MM.1S (cell line): ENCODE results near the gene MAP2K2.

Source experiments
- DNase-seq: peaks from one replicate; pipeline ENCODE4 v3.0.0-alpha.2; 2015
- H2AFZ ChIP-seq: fragments of 300-600 bp; sonication (generic); 2 replicates; pipeline ENCODE4 v1.6.0; 2016; ENCODE audit warnings: antibody characterized with exemption, low read length
- H3F3A ChIP-seq: fragments of 300-600 bp; sonication (generic); 2 replicates; pipeline ENCODE4 v1.6.1; 2016; ENCODE audit warnings: mild to moderate bottlenecking, antibody characterized with exemption, low read length, moderate library complexity, mixed read lengths; ENCODE audit not compliant: insufficient read depth
- H3K27ac ChIP-seq: fragments of 300-600 bp; sonication (generic); 2 replicates; pipeline ENCODE4 v1.5.1; 2016; ENCODE audit warnings: mild to moderate bottlenecking, low read length
- H3K27me3 ChIP-seq: fragments of 300-600 bp; sonication (generic); replicated peaks from 2 replicates; pipeline ENCODE4 v1.6.0; 2016; ENCODE audit warnings: low read length; ENCODE audit not compliant: insufficient read depth
- H3K36me3 ChIP-seq: fragments of 300-600 bp; sonication (generic); replicated peaks from 2 replicates; pipeline ENCODE4 v1.6.1; 2016; ENCODE audit warnings: mild to moderate bottlenecking, low read length, mixed read lengths; ENCODE audit not compliant: insufficient read depth
- H3K4me1 ChIP-seq: fragments of 300-600 bp; sonication (generic); 2 replicates; pipeline ENCODE4 v1.6.1; 2016; ENCODE audit warnings: low read length, mixed read lengths
- H3K4me2 ChIP-seq: fragments of 300-600 bp; sonication (generic); 2 replicates; pipeline ENCODE4 v1.6.0; 2016; ENCODE audit warnings: low read depth, low read length
- H3K4me3 ChIP-seq: fragments of 300-600 bp; sonication (generic); 2 replicates; pipeline ENCODE4 v1.5.1; 2016; ENCODE audit warnings: low read length, mixed read lengths
- H3K79me2 ChIP-seq: fragments of 300-600 bp; sonication (generic); 2 replicates; pipeline ENCODE4 v1.6.1; 2016; ENCODE audit warnings: mixed run types, low read length, mixed read lengths
- H3K9ac ChIP-seq: fragments of 300-600 bp; sonication (generic); 2 replicates; pipeline ENCODE4 v1.6.1; 2016; ENCODE audit warnings: low read length, mixed read lengths
- H3K9me2 ChIP-seq: fragments of 300-600 bp; sonication (generic); replicated peaks from 2 replicates; pipeline ENCODE4 v1.6.1; 2016; ENCODE audit warnings: mild to moderate bottlenecking, low read length, mixed read lengths; ENCODE audit not compliant: insufficient read depth
- H3K9me3 ChIP-seq: fragments of 300-600 bp; sonication (generic); replicated peaks from 2 replicates; pipeline ENCODE4 v1.6.1; 2016; ENCODE audit warnings: mild to moderate bottlenecking, low read length, mixed read lengths; ENCODE audit not compliant: insufficient read depth
- H4K20me1 ChIP-seq: fragments of 300-600 bp; sonication (generic); 2 replicates; pipeline ENCODE4 v1.6.1; 2016; ENCODE audit warnings: mild to moderate bottlenecking, low read length, moderate library complexity, mixed read lengths; ENCODE audit not compliant: insufficient read depth
- EZH2 ChIP-seq: fragments of 300-600 bp; sonication (generic); optimal IDR thresholded peaks from 2 replicates; pipeline ENCODE3; 2017; ENCODE audit warnings: low read depth, mild to moderate bottlenecking, antibody characterized with exemption, low read length, mixed read lengths
- EZH2phosphoT487 ChIP-seq: fragments of 300-600 bp; sonication (generic); IDR thresholded peaks from 2 replicates; pipeline ENCODE4 v1.6.1; 2018; ENCODE audit warnings: antibody characterized with exemption, low read length
- TF ChIP-seq, protein P1 (sequence below): fragments of 300-600 bp; sonication (generic); IDR thresholded peaks from 2 replicates; pipeline ENCODE4 v1.5.1; 2016; ENCODE audit warnings: antibody characterized with exemption, low read length, mixed read lengths

Gene MAP2K2

DNA sequence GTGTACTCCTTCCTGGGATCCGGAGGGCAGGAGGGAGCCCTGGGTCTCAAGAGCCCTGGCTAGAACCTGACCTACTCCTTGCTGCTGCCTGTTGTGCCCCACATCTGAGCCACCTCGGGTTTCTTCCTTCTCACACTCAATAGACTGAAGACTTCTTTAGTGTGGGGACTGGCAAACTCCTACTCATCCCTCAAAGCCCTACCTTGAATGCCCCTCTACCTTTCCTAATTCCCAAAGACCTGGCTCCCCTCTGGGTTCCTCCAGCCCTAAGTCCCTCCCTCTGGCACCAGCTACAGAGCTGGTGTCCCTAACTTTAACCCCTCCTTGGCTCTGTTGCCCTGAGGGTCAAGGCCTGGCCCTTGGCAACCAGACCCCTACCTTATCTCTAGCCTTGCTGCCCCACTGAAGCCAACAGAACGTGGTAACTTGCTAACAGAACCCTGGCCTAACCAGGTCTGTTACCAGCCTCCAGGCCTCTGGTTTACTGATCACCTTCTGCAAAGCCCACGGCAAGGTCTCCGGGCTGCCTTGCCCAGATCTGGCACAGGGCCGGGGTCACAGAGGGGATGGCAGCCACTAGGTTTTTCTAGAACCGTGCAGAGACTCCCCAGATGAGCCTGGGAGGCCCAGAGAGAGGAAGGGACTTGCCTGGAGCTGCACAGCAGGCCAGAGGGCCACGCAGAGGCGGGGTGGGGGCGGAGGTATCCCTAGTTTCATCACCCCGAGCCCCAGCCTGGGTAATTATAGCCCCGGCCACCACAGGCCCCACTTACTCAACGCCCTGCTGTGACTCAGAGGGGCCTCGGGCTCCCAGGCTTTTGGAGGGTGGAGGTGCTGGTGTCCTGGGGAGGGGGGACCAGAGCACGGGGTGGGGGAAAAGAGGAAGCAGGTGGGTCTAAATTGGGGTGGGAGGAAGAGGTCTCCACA lies 72.5 kb downstream of the MAP2K2 start:
- H3K79me2 ChIP-seq = peaks cover 79% of the 10 kb centered on the region
- H3K27ac ChIP-seq = no peak overlapping the region
- no peaks in the 10 kb centered on the region for H3K9me3 ChIP-seq
- H3K9me2 ChIP-seq = no peaks in the 10 kb centered on the region
- peaks cover 16% of the 10 kb centered on the region for H3K36me3 ChIP-seq
- no peaks in the 10 kb centered on the region for H3K27me3 ChIP-seq
- H3F3A ChIP-seq = no peaks in the 10 kb centered on the region
- H3K9ac ChIP-seq = no peak overlapping the region
- no peak overlapping the region for H2AFZ ChIP-seq
- no peaks in the 10 kb centered on the region for H3K4me1 ChIP-seq
- no peak for TF ChIP-seq EZH2phosphoT487
- no peak for TF ChIP-seq EZH2
- TF ChIP-seq, protein P1, sequence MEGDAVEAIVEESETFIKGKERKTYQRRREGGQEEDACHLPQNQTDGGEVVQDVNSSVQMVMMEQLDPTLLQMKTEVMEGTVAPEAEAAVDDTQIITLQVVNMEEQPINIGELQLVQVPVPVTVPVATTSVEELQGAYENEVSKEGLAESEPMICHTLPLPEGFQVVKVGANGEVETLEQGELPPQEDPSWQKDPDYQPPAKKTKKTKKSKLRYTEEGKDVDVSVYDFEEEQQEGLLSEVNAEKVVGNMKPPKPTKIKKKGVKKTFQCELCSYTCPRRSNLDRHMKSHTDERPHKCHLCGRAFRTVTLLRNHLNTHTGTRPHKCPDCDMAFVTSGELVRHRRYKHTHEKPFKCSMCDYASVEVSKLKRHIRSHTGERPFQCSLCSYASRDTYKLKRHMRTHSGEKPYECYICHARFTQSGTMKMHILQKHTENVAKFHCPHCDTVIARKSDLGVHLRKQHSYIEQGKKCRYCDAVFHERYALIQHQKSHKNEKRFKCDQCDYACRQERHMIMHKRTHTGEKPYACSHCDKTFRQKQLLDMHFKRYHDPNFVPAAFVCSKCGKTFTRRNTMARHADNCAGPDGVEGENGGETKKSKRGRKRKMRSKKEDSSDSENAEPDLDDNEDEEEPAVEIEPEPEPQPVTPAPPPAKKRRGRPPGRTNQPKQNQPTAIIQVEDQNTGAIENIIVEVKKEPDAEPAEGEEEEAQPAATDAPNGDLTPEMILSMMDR = no peak
- no peak overlapping the region for H3K4me3 ChIP-seq
- peaks cover 35% of the 10 kb centered on the region for H4K20me1 ChIP-seq
- DNase-seq = no peak
- no peak overlapping the region for H3K4me2 ChIP-seq

DNA sequence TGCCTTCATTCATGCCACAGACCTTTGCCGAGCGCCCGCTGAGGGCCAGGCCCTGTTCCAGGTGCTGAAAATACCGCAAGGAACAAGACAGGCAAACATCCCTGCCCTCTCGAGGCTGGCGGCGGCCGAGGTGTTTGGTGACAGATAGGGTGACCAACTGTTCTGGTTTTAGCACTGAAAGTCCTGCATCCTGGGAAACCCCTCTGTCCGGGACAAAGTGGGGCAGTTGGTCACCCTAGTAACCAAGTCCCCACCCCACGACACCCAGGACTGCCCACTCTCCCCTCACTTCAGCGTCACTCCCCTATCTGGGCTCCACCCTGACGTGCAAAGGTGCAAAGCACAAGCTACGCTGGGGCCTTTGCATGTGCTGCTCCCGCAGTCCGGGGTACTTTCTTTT lies 74.5 kb downstream of the MAP2K2 start:
- peaks cover 16% of the 10 kb centered on the region for H3K36me3 ChIP-seq
- H3K4me3 ChIP-seq = no peak overlapping the region
- H3K9me3 ChIP-seq = no peaks in the 10 kb centered on the region
- no peak for DNase-seq
- no peak overlapping the region for H3K9ac ChIP-seq
- H3K4me1 ChIP-seq = no peaks in the 10 kb centered on the region
- TF ChIP-seq EZH2 (no peak), EZH2phosphoT487 (no peak)
- TF ChIP-seq, protein P1 = no peak
- H3K4me2 ChIP-seq = no peak overlapping the region
- H3F3A ChIP-seq = no peaks in the 10 kb centered on the region
- H3K79me2 ChIP-seq = peaks cover 74% of the 10 kb centered on the region
- peaks cover 29% of the 10 kb centered on the region for H4K20me1 ChIP-seq
- no peaks in the 10 kb centered on the region for H3K27me3 ChIP-seq
- no peaks in the 10 kb centered on the region for H3K9me2 ChIP-seq
- no peak overlapping the region for H2AFZ ChIP-seq
- H3K27ac ChIP-seq = no peak overlapping the region

DNA sequence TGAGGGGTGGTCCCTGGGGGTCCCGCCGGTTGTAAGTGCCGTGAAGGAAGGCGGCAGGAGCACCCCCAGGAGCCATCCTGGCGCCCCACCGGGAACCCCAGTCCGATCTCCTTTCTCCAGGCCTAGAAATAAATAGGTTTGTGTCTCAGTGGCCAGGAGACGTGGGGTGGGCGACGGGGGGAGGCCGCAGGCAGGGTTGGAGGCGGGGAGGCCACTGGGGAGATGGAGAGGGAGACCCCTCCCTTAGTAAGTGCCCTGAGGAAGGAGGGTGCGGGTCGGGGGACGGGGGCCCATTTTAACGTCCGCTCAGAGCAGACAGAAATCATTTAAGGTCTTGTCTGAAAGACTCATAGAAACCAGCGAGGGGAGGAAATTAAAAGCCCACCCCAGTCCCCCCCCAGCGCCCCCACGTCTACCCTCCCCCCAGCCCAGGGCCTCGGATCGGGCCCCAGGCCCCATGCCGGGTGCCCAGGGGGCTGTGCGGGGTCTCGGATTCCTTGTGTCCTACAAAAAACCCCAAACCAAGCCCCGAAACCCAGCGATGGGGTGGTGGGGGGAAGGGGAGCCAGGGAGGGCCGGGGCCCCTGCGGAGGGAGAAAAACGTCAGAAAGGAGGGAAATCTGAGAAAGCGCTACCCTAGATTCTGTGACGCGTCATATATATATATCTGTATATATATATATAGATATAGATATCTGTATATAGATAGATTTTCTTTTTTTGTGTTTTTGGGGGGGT lies 76.8 kb downstream of the MAP2K2 start:
- no peaks in the 10 kb centered on the region for H3K9me2 ChIP-seq
- H2AFZ ChIP-seq = no peak overlapping the region
- H3K9me3 ChIP-seq = no peaks in the 10 kb centered on the region
- peaks cover 26% of the 10 kb centered on the region for H4K20me1 ChIP-seq
- H3K4me3 ChIP-seq = no peak overlapping the region
- no peak for TF ChIP-seq EZH2
- no peak for TF ChIP-seq EZH2phosphoT487
- TF ChIP-seq, protein P1 = no peak
- no peak overlapping the region for H3K9ac ChIP-seq
- peaks cover 3% of the 10 kb centered on the region; the same call in 1 of the 2 replicates for H3K36me3 ChIP-seq
- no peaks in the 10 kb centered on the region for H3K4me1 ChIP-seq
- peaks cover 57% of the 10 kb centered on the region for H3K79me2 ChIP-seq
- H3K27ac ChIP-seq = no peak overlapping the region
- H3F3A ChIP-seq = no peaks in the 10 kb centered on the region
- H3K4me2 ChIP-seq = no peak overlapping the region
- DNase-seq = no peak
- no peaks in the 10 kb centered on the region for H3K27me3 ChIP-seq
